ENCODE data around the gene FGF6. TPM values are rescaled to one million over a fixed set of nuclear protein-coding genes. Genes with fewer than 3 reads are reported as not detected.

FGF6 gene
- total RNA-seq, 3 donors from 2014 or later (not counting 1 experiment from before 2014, with no cell fraction given): not detected

GRCh38 chr12:4486980-4487379 is 41.4 kb upstream of the FGF6 start:
- Mint-ChIP-seq H3K4me3 (no peak overlapping the region), H3K27ac (no peak overlapping the region), H3K4me1 (no peaks in the 10 kb centered on the region), H3K36me3 (peaks cover 13% of the 10 kb centered on the region), H3K27me3 (ENCODE audit: low read depth in 2 of 2) (no peaks in the 10 kb centered on the region), H3K9me3 (no peaks in the 10 kb centered on the region)
- TF ChIP-seq, protein P1, sequence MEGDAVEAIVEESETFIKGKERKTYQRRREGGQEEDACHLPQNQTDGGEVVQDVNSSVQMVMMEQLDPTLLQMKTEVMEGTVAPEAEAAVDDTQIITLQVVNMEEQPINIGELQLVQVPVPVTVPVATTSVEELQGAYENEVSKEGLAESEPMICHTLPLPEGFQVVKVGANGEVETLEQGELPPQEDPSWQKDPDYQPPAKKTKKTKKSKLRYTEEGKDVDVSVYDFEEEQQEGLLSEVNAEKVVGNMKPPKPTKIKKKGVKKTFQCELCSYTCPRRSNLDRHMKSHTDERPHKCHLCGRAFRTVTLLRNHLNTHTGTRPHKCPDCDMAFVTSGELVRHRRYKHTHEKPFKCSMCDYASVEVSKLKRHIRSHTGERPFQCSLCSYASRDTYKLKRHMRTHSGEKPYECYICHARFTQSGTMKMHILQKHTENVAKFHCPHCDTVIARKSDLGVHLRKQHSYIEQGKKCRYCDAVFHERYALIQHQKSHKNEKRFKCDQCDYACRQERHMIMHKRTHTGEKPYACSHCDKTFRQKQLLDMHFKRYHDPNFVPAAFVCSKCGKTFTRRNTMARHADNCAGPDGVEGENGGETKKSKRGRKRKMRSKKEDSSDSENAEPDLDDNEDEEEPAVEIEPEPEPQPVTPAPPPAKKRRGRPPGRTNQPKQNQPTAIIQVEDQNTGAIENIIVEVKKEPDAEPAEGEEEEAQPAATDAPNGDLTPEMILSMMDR (IDR thresholded peaks at IDR 0.05): no peak
- Histone ChIP-seq H3K4me1 (ENCODE audit: control insufficient read depth, insufficient read depth, low read length) (no peaks in the 10 kb centered on the region), H3K4me3 (ENCODE audit: low read length) (no peak overlapping the region), H3K27ac (ENCODE audit: low read length) (no peak overlapping the region), H3K27me3 (ENCODE audit: control insufficient read depth, insufficient read depth, low read length) (no peaks in the 10 kb centered on the region), H3K36me3 (ENCODE audit: control insufficient read depth, insufficient read depth, low read length) (peaks cover 37% of the 10 kb centered on the region), H3K9me3 (ENCODE audit: control insufficient read depth, insufficient read depth, low read length) (no peaks in the 10 kb centered on the region)
- WGBS (ENCODE audit: insufficient coverage): 95% methylated on average over 2 of the region's 2 CpGs
- no peak for DNase-seq
- no peak for ATAC-seq
- intact Hi-C loops (cut with micrococcal nuclease): no loop called here

GRCh38 chr12:4486049-4486699 is 40.6 kb upstream of the FGF6 start:
- TF ChIP-seq, protein P1 (IDR thresholded peaks at IDR 0.05): no peak
- no peaks in the 10 kb centered on the region for H3K4me1 Mint-ChIP-seq
- H3K27ac Mint-ChIP-seq: no peak overlapping the region
- DNase-seq: no peak
- H3K36me3 Mint-ChIP-seq: peaks cover 13% of the 10 kb centered on the region
- no peak for ATAC-seq
- intact Hi-C loops (cut with micrococcal nuclease): no loop called here
- Histone ChIP-seq H3K4me3 (ENCODE audit: low read length) (no peak overlapping the region), H3K4me1 (ENCODE audit: control insufficient read depth, insufficient read depth, low read length) (no peaks in the 10 kb centered on the region), H3K27me3 (ENCODE audit: control insufficient read depth, insufficient read depth, low read length) (no peaks in the 10 kb centered on the region), H3K9me3 (ENCODE audit: control insufficient read depth, insufficient read depth, low read length) (no peaks in the 10 kb centered on the region), H3K27ac (ENCODE audit: low read length) (no peak overlapping the region), H3K36me3 (ENCODE audit: control insufficient read depth, insufficient read depth, low read length) (peaks cover 37% of the 10 kb centered on the region)
- H3K27me3 Mint-ChIP-seq (ENCODE audit: low read depth in 2 of 2): no peaks in the 10 kb centered on the region
- no peaks in the 10 kb centered on the region for H3K9me3 Mint-ChIP-seq
- no peak overlapping the region for H3K4me3 Mint-ChIP-seq
- 92% methylated on average over 3 of the region's 4 CpGs for WGBS (ENCODE audit: insufficient coverage)

DNA sequence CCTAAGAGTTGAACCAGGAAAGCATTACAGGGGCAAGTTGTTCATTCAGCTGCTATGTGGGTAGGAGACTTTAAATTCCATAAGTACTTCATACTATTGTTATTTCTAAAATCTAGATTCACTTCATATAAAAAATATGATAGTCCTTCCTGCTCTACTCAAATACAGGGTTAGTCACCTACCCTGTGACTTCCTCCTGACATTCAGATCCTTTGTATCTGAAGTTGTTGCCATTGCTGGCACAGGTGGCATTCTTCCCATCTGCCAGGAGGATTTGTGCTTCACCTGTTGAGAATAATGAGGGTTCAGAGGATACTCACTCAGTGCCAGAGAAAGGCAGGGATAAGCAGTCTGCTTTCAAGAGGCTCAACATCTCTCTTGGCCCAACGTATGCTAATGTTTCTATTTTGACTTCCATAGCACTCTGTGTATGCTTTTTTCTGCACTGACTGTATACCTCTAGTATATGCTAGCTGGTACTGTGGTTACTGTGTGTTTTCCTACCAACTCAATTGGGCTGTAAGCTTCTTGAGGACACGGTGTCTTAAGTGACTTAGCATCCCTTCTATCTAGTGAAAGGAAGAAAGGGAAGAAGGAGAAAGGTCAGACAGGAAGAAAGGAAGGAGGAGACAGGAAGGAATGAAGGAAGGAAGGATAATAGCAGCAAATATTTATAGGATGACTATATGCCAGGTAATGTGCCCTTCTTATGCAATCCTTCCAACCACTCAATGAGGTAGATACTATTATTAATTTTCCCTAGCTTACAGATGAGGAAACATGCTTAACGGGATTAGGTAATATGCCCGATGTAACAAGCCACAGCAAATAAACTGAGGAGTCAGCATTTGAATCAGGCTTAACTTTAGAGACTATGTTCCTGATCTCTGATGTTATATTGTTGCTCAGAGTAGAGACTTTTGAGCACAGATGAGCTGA is 38.5 kb upstream of the FGF6 start:
- WGBS (ENCODE audit: insufficient coverage): 79% methylated on average over 4 of the region's 4 CpGs
- H3K4me1 Mint-ChIP-seq: no peaks in the 10 kb centered on the region
- TF ChIP-seq, protein P1 (IDR thresholded peaks at IDR 0.05): no peak
- peaks cover 0 to 2% of the 10 kb centered on the region in 2 donors for H3K9me3 Mint-ChIP-seq
- no peak overlapping the region for H3K4me3 Mint-ChIP-seq
- ATAC-seq (no peak), DNase-seq (no peak)
- Histone ChIP-seq H3K27me3 (ENCODE audit: control insufficient read depth, insufficient read depth, low read length) (no peaks in the 10 kb centered on the region), H3K27ac (ENCODE audit: low read length) (no peak overlapping the region), H3K9me3 (ENCODE audit: control insufficient read depth, insufficient read depth, low read length) (no peaks in the 10 kb centered on the region), H3K36me3 (ENCODE audit: control insufficient read depth, insufficient read depth, low read length) (peaks cover 17% of the 10 kb centered on the region), H3K4me1 (ENCODE audit: control insufficient read depth, insufficient read depth, low read length) (no peaks in the 10 kb centered on the region), H3K4me3 (ENCODE audit: low read length) (no peak overlapping the region)
- H3K27ac Mint-ChIP-seq: no peak overlapping the region
- intact Hi-C loops (cut with micrococcal nuclease): no loop called here
- H3K27me3 Mint-ChIP-seq (ENCODE audit: low read depth in 2 of 2): peaks cover 5 to 13% of the 10 kb centered on the region in 2 donors
- H3K36me3 Mint-ChIP-seq: peaks cover 16% of the 10 kb centered on the region
